Stomach (tissue), 9 donors: ENCODE results near the gene WDTC1. TPM values are rescaled to one million over a fixed set of nuclear protein-coding genes. Genes with fewer than 3 reads are reported as not detected.
A peak's percentile ranks its signal among the peaks of the same experiment; 100 is the strongest.

ENCODE experiments used
- DNase-seq, 2 donors: peaks; one replicate each; pipeline versions ENCODE4 v3.0.0 to v3.0.0-alpha.2; 2013 to 2019
- H3K27ac ChIP-seq, 5 donors: fragments of 200-600 bp in 4 of 5; sonication (generic) in 4 of 5; one replicate each; pipeline ENCODE4 v1.5.1; 2013 to 2019; ENCODE audit warnings: mild to moderate bottlenecking in 1 of 5, moderate library complexity in 1 of 5
- H3K27me3 ChIP-seq, 3 donors: fragments of 200-600 bp; sonication (generic); one replicate each; pipeline ENCODE4 v1.5.1; 2017 to 2019; ENCODE audit warnings: mixed run types in 1 of 3
- H3K36me3 ChIP-seq, 4 donors: fragments of 200-600 bp; sonication (generic); 1 replicate in 3 of 4; 2 replicates in 1 of 4; pipeline ENCODE4 v1.5.1; 2016 to 2019
- H3K4me1 ChIP-seq, 4 donors: fragments of 200-600 bp; sonication (generic); one replicate each; pipeline ENCODE4 v1.5.1; 2016 to 2019
- H3K4me3 ChIP-seq, 4 donors: fragments of 200-600 bp; sonication (generic) in 3 of 4; one replicate each; pipeline ENCODE4 v1.5.1; 2016 to 2019; ENCODE audit warnings: mild to moderate bottlenecking in 1 of 4
- H3K9me3 ChIP-seq, 4 donors: fragments of 200-600 bp; sonication (generic); one replicate each; pipeline ENCODE4 v1.5.1; 2016 to 2019
- EP300 ChIP-seq: sonication (generic); formaldehyde crosslinking; IDR thresholded peaks from one replicate; pipeline ENCODE4 v1.6.1; 2017; ENCODE audit warnings: antibody characterized with exemption
- POLR2A ChIP-seq, 4 donors: fragments of 450-650 bp; IDR thresholded peaks; one replicate each; pipeline ENCODE4 v1.6.1; 2016; ENCODE audit warnings: antibody characterized with exemption in 4 of 4, control low read depth in 2 of 4, mild to moderate bottlenecking in 1 of 4, moderate library complexity in 1 of 4
- POLR2AphosphoS5 ChIP-seq, 3 donors: sonication (generic); formaldehyde crosslinking; IDR thresholded peaks; one replicate each; pipeline ENCODE4 v1.6.1; 2016; ENCODE audit warnings: antibody characterized with exemption in 3 of 3
- WGBS, 5 donors: extraction: QIAGEN DNeasy Blood & Tissue Kit in 3 of 5; methylation state at CpG; one replicate each; pipeline versions ENCODE4 v1.1.5 to v1.1.7; 2013 to 2018; 5-methylcytosine and 5-hydroxymethylcytosine counted together
- intact Hi-C: fragments of 100-400 bp; cut with DNase I; formaldehyde crosslinking; loops from one replicate; pipeline ENCODE4 v1.15.1; 2023; ENCODE audit warnings: low total_unique reads
- polyA plus RNA-seq, 3 donors: library from polyadenylated mRNA; stranded (reverse); fragments of 200-250 nt; gene quantifications; one replicate each; pipeline ENCODE4 v1.2.3, GENCODE V29; 2013
- total RNA-seq, 5 donors: library from RNA; depleted of rRNA; stranded (reverse); fragments of >200 nt; gene quantifications; one replicate each; pipeline versions ENCODE4 v1.1.0 to v1.2.3, GENCODE V29; 2014 to 2016
- TF ChIP-seq, protein P1 (sequence below), 7 experiments: fragments of 450-650 bp in 4 of 7; fragments of 200-600 bp in 3 of 7; sonication (generic) in 3 of 7; IDR thresholded peaks; one replicate each; pipeline ENCODE4 v1.5.1; 2016 to 2019; ENCODE audit warnings: antibody characterized with exemption in 7 of 7, control low read depth in 2 of 7, mild to moderate bottlenecking in 1 of 7
- donor health status: healthy with polysubstance abuse.
- donor health status: Bipolar disorder and iron deficiency.
- donor health status: healthy.

The WDTC1 gene
- total and polyA plus RNA-seq, 8 donors = 7.8 to 51.9 (median 23.1) TPM

DNA sequence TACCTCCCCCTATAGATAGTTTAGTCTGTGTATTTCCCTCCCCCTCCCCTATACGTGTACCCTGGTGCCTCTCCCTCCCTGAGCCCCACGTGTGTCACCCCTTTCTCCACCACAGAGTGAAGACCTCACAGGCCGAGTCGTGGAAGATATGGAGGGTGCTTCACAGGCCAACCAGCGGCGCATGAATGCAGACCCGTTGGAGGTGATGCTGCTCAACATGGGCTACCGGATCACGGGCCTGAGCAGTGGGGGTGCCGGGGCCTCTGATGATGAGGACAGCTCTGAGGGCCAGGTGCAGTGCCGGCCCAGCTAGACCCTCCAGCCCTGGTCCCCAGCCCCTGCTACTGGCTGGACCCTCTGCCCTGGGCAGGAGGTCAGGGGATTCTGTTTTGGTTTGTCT, 71.6 kb downstream of the WDTC1 start:
- Histone ChIP-seq H3K27ac (no peak overlapping the region), H3K4me1 (peaks cover 0 to 7% (median 4%) of the 10 kb centered on the region in 4 donors), H3K36me3 (peaks cover 30 to 76% (median 72%) of the 10 kb centered on the region in 4 donors), H3K27me3 (no peaks in the 10 kb centered on the region), H3K9me3 (no peaks in the 10 kb centered on the region), H3K4me3 (no peak overlapping the region)
- no peak for DNase-seq
- WGBS, 5 donors = 83 to 95% (median 91%) methylated on average over 10 to 11 of the region's 11 CpGs
- no peak for TF ChIP-seq EP300
- no peak for TF ChIP-seq POLR2AphosphoS5 (IDR thresholded peaks at IDR 0.05)
- TF ChIP-seq, protein P1, sequence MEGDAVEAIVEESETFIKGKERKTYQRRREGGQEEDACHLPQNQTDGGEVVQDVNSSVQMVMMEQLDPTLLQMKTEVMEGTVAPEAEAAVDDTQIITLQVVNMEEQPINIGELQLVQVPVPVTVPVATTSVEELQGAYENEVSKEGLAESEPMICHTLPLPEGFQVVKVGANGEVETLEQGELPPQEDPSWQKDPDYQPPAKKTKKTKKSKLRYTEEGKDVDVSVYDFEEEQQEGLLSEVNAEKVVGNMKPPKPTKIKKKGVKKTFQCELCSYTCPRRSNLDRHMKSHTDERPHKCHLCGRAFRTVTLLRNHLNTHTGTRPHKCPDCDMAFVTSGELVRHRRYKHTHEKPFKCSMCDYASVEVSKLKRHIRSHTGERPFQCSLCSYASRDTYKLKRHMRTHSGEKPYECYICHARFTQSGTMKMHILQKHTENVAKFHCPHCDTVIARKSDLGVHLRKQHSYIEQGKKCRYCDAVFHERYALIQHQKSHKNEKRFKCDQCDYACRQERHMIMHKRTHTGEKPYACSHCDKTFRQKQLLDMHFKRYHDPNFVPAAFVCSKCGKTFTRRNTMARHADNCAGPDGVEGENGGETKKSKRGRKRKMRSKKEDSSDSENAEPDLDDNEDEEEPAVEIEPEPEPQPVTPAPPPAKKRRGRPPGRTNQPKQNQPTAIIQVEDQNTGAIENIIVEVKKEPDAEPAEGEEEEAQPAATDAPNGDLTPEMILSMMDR (IDR thresholded peaks at IDR 0.05) = no peak
- no peak for TF ChIP-seq POLR2A (IDR thresholded peaks at IDR 0.05)
- intact Hi-C loops = loop anchor here (10.0 kb wide), 1 partner anchor 299 kb away; the partner anchor contains the start of gene AHDC1

DNA sequence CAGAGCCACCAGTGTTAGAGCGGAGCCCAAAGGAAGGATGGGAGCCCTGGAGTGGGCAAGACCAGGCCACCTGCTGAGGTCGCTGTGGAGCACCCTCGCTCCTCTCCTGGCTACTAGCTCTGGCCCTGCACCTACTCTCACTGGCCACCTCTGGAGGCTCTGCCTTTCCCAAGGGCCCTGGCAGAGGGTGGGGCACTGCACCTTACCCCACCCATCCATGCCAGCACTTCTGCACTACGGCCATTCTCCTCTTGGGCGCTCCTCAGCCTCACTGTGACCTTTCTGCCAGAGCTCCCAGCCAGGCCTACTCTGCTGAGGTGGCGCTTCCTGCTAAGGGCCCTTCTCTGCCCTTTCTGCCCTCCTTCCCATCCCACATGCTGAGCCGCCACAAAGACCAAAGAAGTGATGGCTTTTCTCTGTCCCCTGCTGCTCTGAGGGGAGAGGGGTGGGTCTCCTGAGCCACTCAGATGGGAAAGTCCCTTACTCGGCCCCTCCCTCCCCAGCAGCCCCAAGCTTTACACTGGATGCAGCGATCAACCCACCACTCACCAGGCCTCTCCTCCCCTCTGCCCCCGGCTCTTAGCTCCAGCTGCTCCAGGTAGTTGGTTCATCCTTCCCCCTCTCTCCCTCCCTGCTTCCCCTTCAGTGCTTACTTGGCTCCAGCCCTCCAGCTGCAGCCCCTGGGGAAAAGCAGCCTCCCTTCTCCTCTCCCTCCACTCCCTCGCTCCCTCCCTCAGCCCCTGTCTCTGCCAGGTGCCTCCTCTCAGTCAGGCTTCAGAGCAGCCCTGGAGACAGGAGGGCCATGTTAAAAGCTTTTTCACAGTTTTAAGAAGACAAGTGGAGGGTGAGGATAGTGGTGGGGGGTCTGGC, 72.7 kb downstream of the WDTC1 start:
- Histone ChIP-seq H3K27me3 (no peaks in the 10 kb centered on the region), H3K4me1 (no peaks in the 10 kb centered on the region), H3K27ac (no peak overlapping the region), H3K4me3 (no peak overlapping the region), H3K36me3 (peaks cover 24 to 71% (median 68%) of the 10 kb centered on the region in 4 donors), H3K9me3 (no peaks in the 10 kb centered on the region)
- DNase-seq = peak in 1 of 2 donors; percentile 57
- 72 to 86% (median 79%) methylated on average over 11 of the region's 11 CpGs for WGBS, 5 donors
- intact Hi-C loops = loop anchor here (10.0 kb wide), 1 partner anchor 298 kb away; the partner anchor contains the start of gene AHDC1
- TF ChIP-seq EP300 (no peak), POLR2AphosphoS5 (IDR thresholded peaks at IDR 0.05) (no peak), POLR2A (IDR thresholded peaks at IDR 0.05) (no peak)
- TF ChIP-seq, protein P1 (IDR thresholded peaks at IDR 0.05) = no peak

DNA sequence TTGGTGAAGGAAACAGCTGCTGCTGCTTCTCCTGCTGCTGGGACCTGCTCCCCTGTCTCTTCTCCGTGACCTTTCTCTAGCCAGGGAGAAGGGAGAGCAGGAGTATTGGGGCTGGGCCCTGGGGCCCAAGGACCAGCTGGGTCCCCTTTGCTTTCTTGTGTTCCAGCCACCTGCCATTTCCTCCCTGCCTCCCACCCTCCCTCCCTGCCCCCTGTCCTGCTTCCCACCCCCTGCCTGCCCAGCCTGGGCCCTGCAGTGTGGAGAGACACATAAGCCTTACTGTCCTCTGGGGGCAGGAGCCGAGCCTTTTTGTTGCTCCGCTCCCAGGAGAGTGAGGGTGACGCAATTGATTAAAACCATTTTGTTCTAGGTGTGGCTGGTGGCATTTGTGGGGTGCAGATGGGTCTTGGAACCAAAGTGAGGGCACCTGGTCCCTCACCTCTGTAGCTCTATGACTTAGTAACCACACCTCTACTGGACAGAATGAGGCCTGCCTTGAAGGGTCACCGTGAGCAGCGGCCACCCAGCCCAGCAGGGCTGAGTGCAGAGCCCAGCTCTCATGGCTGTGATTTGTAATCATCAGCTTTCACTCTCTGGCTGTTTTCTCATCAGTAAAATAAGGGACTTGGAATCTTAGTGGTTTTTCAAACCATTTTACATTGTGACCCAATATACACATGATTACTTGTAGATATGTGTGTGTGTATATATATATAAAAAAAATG, 73.6 kb downstream of the WDTC1 start:
- intact Hi-C loops = loop anchor here (10.0 kb wide), 1 partner anchor 297 kb away; the partner anchor contains the start of gene AHDC1
- no peaks in the 10 kb centered on the region for H3K27me3 ChIP-seq
- H3K9me3 ChIP-seq = no peaks in the 10 kb centered on the region
- TF ChIP-seq POLR2AphosphoS5 (IDR thresholded peaks at IDR 0.05) (no peak), EP300 (no peak), POLR2A (IDR thresholded peaks at IDR 0.05) (no peak)
- TF ChIP-seq, protein P1 (IDR thresholded peaks at IDR 0.05) = no peak
- no peak for DNase-seq
- H3K36me3 ChIP-seq = peaks cover 20 to 62% (median 58%) of the 10 kb centered on the region in 4 donors
- H3K4me3 ChIP-seq = no peak overlapping the region
- no peak overlapping the region for H3K27ac ChIP-seq
- H3K4me1 ChIP-seq = no peaks in the 10 kb centered on the region
- WGBS, 5 donors = 81 to 92% (median 87%) methylated on average over 5 to 6 of the region's 6 CpGs

DNA sequence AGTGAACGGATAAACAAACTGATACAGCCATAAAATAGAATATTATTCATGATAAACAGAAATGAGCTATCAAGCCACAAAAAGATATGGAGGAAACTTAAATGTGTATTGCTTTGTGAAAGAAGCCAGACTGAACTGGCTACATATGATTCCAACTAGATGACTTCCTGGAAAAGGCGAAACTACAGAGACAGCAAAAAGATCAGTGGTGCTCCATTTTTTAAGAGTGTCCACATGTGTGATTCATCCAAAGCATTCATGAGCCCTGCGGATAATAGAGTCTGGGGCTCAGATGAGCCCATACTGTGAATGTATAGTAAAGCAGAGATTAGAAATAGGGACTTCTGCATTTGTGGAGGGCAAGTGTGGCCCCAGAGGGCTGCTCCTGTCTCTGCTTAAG, 79.7 kb downstream of the WDTC1 start:
- Histone ChIP-seq H3K27ac (no peak overlapping the region), H3K27me3 (peaks cover 0 to 6% (median 0%) of the 10 kb centered on the region in 3 donors), H3K36me3 (peaks cover 0 to 12% (median 9%) of the 10 kb centered on the region in 4 donors), H3K4me3 (no peak overlapping the region), H3K4me1 (no peaks in the 10 kb centered on the region), H3K9me3 (no peaks in the 10 kb centered on the region)
- no peak for DNase-seq
- TF ChIP-seq, protein P1 (IDR thresholded peaks at IDR 0.05) = no peak
- no peak for TF ChIP-seq POLR2AphosphoS5 (IDR thresholded peaks at IDR 0.05)
- TF ChIP-seq EP300 = no peak
- TF ChIP-seq POLR2A (IDR thresholded peaks at IDR 0.05) = no peak
- WGBS, 5 donors = 74 to 82% (median 80%) methylated on average over 3 of the region's 3 CpGs
- intact Hi-C loops = no loop called here
